ENCODE data around the gene ITPK1. TPM values are rescaled to one million over a fixed set of nuclear protein-coding genes. Genes with fewer than 3 reads are reported as not detected.

Gene ITPK1
- total and polyA plus RNA-seq, 2 experiments from 2014 or later, result 35.9 to 101 TPM

GRCh38 chr14:92898566-92899131 is 217.1 kb downstream of the ITPK1 start:
- no peaks in the 10 kb centered on the region for H3K36me3 Mint-ChIP-seq (ENCODE audit: low read depth)
- H3K9me3 Mint-ChIP-seq, result peaks cover 1% of the 10 kb centered on the region
- peaks cover 3% of the 10 kb centered on the region; the same call in 1 of the 2 replicates for H3K27me3 ChIP-seq (ENCODE audit: insufficient read depth)
- no peaks in the 10 kb centered on the region for H3K79me2 ChIP-seq (replicated peaks; ENCODE audit: insufficient read depth)
- peaks cover 13% of the 10 kb centered on the region for H3K27me3 Mint-ChIP-seq (ENCODE audit: insufficient read depth, low read depth, poor library complexity)
- H2AFZ ChIP-seq, result peak overlapping the region; percentile 23; the same call in 1 of the 2 replicates
- no peak overlapping the region for H3K4me3 ChIP-seq
- no peak overlapping the region for H3K4me2 ChIP-seq
- no peak overlapping the region for H3K4me3 Mint-ChIP-seq
- no peaks in the 10 kb centered on the region; the same call in 1 of the 2 replicates for H3K4me1 ChIP-seq (ENCODE audit: insufficient read depth)
- ATAC-seq (no peak; the same call in 2 of the 3 replicates), DNase-seq (ENCODE audit: low spot score) (no peak)
- TF ChIP-seq NANOG (IDR thresholded peaks at IDR 0.05; ENCODE audit: borderline replicate concordance) (no peak), EZH2phosphoT487 (IDR thresholded peaks at IDR 0.05; ENCODE audit: unreplicated experiment) (no peak), POLR2AphosphoS5 (IDR thresholded peaks at IDR 0.05; ENCODE audit: low read depth) (no peak), JUNB (IDR thresholded peaks at IDR 0.05; ENCODE audit: unreplicated experiment) (no peak), EZH2 (IDR thresholded peaks at IDR 0.05; ENCODE audit: low read depth, unreplicated experiment) (no peak), STAT1 (IDR thresholded peaks at IDR 0.05; ENCODE audit: unreplicated experiment) (no peak), CREB1 (CRISPR knock-in tag; IDR thresholded peaks at IDR 0.05; ENCODE audit: low read depth) (no peak), ZNF114 (CRISPR knock-in tag; IDR thresholded peaks at IDR 0.05) (no peak), ZNF331 (CRISPR knock-in tag; IDR thresholded peaks at IDR 0.05; ENCODE audit: low read depth) (no peak), CTCF (conservative IDR thresholded peaks at IDR 0.05; ENCODE audit: low read depth in 2 of 2) (no peak), ZNF462 (CRISPR knock-in tag; IDR thresholded peaks at IDR 0.05) (no peak)
- TF ChIP-seq, protein P1, sequence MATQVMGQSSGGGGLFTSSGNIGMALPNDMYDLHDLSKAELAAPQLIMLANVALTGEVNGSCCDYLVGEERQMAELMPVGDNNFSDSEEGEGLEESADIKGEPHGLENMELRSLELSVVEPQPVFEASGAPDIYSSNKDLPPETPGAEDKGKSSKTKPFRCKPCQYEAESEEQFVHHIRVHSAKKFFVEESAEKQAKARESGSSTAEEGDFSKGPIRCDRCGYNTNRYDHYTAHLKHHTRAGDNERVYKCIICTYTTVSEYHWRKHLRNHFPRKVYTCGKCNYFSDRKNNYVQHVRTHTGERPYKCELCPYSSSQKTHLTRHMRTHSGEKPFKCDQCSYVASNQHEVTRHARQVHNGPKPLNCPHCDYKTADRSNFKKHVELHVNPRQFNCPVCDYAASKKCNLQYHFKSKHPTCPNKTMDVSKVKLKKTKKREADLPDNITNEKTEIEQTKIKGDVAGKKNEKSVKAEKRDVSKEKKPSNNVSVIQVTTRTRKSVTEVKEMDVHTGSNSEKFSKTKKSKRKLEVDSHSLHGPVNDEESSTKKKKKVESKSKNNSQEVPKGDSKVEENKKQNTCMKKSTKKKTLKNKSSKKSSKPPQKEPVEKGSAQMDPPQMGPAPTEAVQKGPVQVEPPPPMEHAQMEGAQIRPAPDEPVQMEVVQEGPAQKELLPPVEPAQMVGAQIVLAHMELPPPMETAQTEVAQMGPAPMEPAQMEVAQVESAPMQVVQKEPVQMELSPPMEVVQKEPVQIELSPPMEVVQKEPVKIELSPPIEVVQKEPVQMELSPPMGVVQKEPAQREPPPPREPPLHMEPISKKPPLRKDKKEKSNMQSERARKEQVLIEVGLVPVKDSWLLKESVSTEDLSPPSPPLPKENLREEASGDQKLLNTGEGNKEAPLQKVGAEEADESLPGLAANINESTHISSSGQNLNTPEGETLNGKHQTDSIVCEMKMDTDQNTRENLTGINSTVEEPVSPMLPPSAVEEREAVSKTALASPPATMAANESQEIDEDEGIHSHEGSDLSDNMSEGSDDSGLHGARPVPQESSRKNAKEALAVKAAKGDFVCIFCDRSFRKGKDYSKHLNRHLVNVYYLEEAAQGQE (IDR thresholded peaks at IDR 0.05; ENCODE audit: unreplicated experiment), result no peak
- TF ChIP-seq, protein P2, sequence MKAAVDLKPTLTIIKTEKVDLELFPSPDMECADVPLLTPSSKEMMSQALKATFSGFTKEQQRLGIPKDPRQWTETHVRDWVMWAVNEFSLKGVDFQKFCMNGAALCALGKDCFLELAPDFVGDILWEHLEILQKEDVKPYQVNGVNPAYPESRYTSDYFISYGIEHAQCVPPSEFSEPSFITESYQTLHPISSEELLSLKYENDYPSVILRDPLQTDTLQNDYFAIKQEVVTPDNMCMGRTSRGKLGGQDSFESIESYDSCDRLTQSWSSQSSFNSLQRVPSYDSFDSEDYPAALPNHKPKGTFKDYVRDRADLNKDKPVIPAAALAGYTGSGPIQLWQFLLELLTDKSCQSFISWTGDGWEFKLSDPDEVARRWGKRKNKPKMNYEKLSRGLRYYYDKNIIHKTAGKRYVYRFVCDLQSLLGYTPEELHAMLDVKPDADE (IDR thresholded peaks at IDR 0.05), result no peak
- no peaks in the 10 kb centered on the region for H4K20me1 ChIP-seq (replicated peaks; ENCODE audit: insufficient read depth)
- no peak overlapping the region for H3K27ac Mint-ChIP-seq
- H3K9me2 ChIP-seq (ENCODE audit: insufficient read depth), result no peaks in the 10 kb centered on the region
- H3K36me3 ChIP-seq (ENCODE audit: insufficient read depth), result no peaks in the 10 kb centered on the region
- peaks cover 16% of the 10 kb centered on the region for H3K4me1 Mint-ChIP-seq
- H3F3A ChIP-seq (replicated peaks; ENCODE audit: low read depth), result no peaks in the 10 kb centered on the region
- no peak overlapping the region for H3K27ac ChIP-seq (ENCODE audit: low read depth)

All from GM23338 (cell line).